Measurements from ENCODE around the gene SALL4.
"Not testable (repeated sequence)": the region's sequence is repeated elsewhere in the genome, so short reads cannot be mapped to it uniquely, and the experiment has no call there.

GRCh38 chr20:51738261-51738660, 64.1 kb downstream of the SALL4 start:
- not testable (repeated sequence) for TF ChIP-seq CTCF (IDR thresholded peaks at IDR 0.05; ENCODE audit: insufficient read depth, low read length, poor library complexity, severe bottlenecking); EZH2phosphoT487 (conservative IDR thresholded peaks at IDR 0.05; ENCODE audit: low read length)
